Peyer's patch (tissue), 4 donors: ENCODE results near the gene NCLN. TPM values are rescaled to one million over a fixed set of nuclear protein-coding genes. Genes with fewer than 3 reads are reported as not detected.
A peak's percentile ranks its signal among the peaks of the same experiment; 100 is the strongest.
"Not testable (repeated sequence)": the region's sequence is repeated elsewhere in the genome, so short reads cannot be mapped to it uniquely, and the experiment has no call there.

Source experiments
- DNase-seq, 3 donors: peaks; one replicate each; pipeline ENCODE4 v3.0.0-alpha.2; 2017 to 2019
- H3K27ac ChIP-seq, 4 donors: fragments of 200-600 bp; sonication (generic); one replicate each; pipeline ENCODE4 v1.5.1; 2016 to 2019
- H3K27me3 ChIP-seq, 2 donors: fragments of 200-600 bp; sonication (generic); one replicate each; pipeline ENCODE4 v1.5.1; 2019
- H3K36me3 ChIP-seq, 3 donors: fragments of 200-600 bp; sonication (generic); one replicate each; pipeline ENCODE4 v1.5.1; 2016 to 2019
- H3K4me1 ChIP-seq, 4 donors: fragments of 200-600 bp; sonication (generic); one replicate each; pipeline ENCODE4 v1.5.1; 2016 to 2019
- H3K4me3 ChIP-seq, 4 donors: fragments of 200-600 bp; sonication (generic); 1 replicate in 3 of 4; 2 replicates in 1 of 4; pipeline ENCODE4 v1.5.1; 2016 to 2019; ENCODE audit warnings: mild to moderate bottlenecking in 1 of 4
- H3K9me3 ChIP-seq, 4 donors: fragments of 200-600 bp; sonication (generic); one replicate each; pipeline ENCODE4 v1.5.1; 2016 to 2019; ENCODE audit warnings: mild to moderate bottlenecking in 1 of 4
- POLR2A ChIP-seq, 2 donors: fragments of 450-650 bp; IDR thresholded peaks; one replicate each; pipeline ENCODE4 v1.5.1; 2017; ENCODE audit warnings: antibody characterized with exemption in 2 of 2, mild to moderate bottlenecking in 2 of 2, moderate library complexity in 2 of 2
- total RNA-seq, 4 donors: library from RNA; depleted of rRNA; stranded (reverse); fragments of >200 nt; gene quantifications; one replicate each; pipeline ENCODE4 v1.1.0, GENCODE V29; 2016
- TF ChIP-seq, protein P1 (sequence below), 6 experiments: fragments of 450-650 bp in 4 of 6; fragments of 200-600 bp in 2 of 6; sonication (generic) in 1 of 6; IDR thresholded peaks; one replicate each; pipeline ENCODE4 v1.5.1; 2017 to 2019; ENCODE audit warnings: antibody characterized with exemption in 6 of 6, mild to moderate bottlenecking in 3 of 6, moderate library complexity in 1 of 6

NCLN gene
- total RNA-seq, 4 donors from 2014 or later = 84.2 to 126 (median 117) TPM

DNA sequence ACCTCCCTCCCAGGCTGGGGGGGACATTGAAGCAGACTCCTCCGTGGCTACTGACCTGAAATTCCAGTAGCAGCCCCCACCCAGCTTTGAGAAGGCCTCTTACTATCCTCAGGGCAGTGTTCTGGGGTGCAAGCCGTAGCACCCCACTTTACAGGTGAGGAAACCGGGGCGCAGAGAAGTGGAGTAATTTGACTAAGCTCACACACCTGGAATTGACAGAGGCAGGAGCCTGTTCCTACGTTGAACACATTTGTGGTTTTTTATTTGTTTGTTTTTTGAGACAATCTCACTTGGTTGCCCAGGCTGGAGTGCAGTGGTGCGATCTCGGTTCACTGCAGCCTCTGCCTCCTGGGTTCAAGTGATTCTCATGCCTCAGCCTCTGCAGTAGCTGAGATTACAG, 21.8 kb upstream of the NCLN start:
- no peak for TF ChIP-seq POLR2A (IDR thresholded peaks at IDR 0.05)
- TF ChIP-seq, protein P1, sequence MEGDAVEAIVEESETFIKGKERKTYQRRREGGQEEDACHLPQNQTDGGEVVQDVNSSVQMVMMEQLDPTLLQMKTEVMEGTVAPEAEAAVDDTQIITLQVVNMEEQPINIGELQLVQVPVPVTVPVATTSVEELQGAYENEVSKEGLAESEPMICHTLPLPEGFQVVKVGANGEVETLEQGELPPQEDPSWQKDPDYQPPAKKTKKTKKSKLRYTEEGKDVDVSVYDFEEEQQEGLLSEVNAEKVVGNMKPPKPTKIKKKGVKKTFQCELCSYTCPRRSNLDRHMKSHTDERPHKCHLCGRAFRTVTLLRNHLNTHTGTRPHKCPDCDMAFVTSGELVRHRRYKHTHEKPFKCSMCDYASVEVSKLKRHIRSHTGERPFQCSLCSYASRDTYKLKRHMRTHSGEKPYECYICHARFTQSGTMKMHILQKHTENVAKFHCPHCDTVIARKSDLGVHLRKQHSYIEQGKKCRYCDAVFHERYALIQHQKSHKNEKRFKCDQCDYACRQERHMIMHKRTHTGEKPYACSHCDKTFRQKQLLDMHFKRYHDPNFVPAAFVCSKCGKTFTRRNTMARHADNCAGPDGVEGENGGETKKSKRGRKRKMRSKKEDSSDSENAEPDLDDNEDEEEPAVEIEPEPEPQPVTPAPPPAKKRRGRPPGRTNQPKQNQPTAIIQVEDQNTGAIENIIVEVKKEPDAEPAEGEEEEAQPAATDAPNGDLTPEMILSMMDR (IDR thresholded peaks at IDR 0.05) = no peak
- no peak for DNase-seq
- Histone ChIP-seq H3K27ac (no peak overlapping the region), H3K27me3 (no peaks in the 10 kb centered on the region), H3K4me1 (no peaks in the 10 kb centered on the region), H3K36me3 (no peaks in the 10 kb centered on the region), H3K4me3 (no peak overlapping the region), H3K9me3 (no peaks in the 10 kb centered on the region)

DNA sequence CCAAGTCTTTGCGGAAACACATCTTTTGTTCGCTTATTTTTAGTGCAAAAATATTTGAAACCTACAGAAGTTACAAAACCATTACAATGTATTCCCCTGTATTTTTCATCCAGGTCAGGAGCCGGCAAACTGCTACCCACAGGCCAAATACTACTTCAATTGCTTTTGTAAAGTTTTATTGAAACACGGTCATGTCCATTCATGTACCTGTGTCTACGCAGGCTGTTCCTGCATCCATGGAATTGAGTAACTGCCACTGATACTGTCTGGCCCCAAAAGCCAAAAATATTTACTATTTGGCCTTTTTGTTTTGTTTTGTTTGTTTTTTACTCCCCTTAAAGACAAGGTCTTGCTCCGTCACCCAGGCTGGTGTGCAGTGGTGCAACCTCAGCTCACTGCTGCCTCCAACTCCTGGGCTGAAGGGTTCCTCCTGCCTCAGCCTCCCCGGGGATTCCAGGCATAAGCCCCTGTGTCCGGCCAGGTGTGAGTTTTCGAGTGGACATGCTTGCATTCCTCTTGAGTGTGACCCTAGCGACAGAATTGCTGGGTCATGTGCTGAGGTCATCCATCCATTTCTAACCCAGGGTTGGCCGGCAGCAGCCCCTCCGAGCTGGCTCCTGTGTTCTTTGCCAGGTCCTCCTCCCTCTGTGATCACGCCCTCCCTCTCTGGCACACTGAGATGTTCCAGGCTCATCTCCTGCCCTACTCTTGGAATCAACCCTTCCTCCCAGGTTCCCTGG, 18.0 kb upstream of the NCLN start:
- H3K27me3 ChIP-seq = no peaks in the 10 kb centered on the region
- H3K36me3 ChIP-seq = no peaks in the 10 kb centered on the region
- H3K27ac ChIP-seq = no peak overlapping the region
- H3K4me3 ChIP-seq = no peak overlapping the region
- TF ChIP-seq POLR2A (IDR thresholded peaks at IDR 0.05) = no peak
- TF ChIP-seq, protein P1 (IDR thresholded peaks at IDR 0.05) = no peak
- H3K9me3 ChIP-seq = peaks cover 0 to 4% (median 0%) of the 10 kb centered on the region in 4 donors
- H3K4me1 ChIP-seq = no peaks in the 10 kb centered on the region
- no peak for DNase-seq

DNA sequence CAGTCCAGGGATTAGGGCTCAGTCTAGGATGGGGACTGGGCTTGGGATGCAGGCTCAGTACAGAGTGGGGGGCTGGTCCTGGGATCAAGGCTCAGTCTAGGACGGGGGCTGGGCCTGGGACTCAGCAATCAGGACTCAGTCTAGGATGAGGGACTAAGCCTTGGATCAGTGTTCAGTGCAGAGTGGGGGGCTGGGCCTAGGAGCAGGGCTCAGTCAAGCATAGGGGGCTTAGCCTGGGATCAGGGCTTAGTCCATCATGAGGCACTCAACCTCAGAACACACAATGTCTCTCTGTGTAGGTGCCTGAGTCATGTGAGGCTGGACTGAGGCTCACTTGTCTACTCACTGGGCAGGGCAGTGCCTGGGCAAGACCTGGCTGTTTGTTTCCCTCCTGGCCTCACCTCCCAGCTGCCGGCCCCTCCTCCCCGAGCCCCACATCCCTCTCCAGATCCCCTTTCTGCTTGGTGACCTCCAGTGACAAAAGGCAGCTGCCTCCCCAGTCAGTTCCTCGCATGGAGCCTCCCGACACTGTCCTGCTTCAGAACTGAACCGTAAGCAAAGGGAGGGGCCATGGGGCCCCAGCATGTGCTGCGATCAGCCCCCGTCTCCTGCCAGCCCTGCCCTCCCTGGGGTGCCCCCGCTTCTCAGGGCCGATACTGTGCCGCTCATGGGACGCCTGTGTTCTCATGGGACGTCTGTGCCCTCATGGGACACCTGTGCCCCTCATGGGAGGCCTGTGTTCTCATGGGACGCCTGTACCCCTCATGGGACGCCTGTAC, 13.6 kb upstream of the NCLN start:
- no peaks in the 10 kb centered on the region for H3K27me3 ChIP-seq
- H3K27ac ChIP-seq = no peak overlapping the region
- H3K4me3 ChIP-seq = no peak overlapping the region
- no peak for DNase-seq
- no peaks in the 10 kb centered on the region for H3K36me3 ChIP-seq
- peaks cover 0 to 4% (median 0%) of the 10 kb centered on the region in 4 donors for H3K9me3 ChIP-seq
- H3K4me1 ChIP-seq = peaks cover 0 to 1% (median 0%) of the 10 kb centered on the region in 4 donors
- TF ChIP-seq, protein P1 (IDR thresholded peaks at IDR 0.05) = no peak

DNA sequence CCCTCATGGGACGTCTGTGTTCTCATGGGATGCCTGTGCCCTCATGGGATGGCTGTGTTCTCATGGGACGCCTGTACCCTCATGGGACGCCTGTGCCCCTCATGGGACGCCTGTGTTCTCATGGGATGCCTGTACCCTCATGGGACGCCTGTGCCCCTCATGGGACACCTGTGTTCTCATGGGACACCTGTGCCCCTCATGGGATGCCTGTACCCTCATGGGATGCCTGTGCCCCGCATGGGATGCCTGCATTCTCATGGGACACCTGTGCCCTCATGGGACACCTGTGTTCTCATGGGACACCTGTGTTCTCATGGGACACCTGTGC, 13.1 kb upstream of the NCLN start:
- H3K4me1 ChIP-seq, DNase-seq, H3K9me3 ChIP-seq, H3K4me3 ChIP-seq, H3K27ac ChIP-seq, H3K27me3 ChIP-seq, H3K36me3 ChIP-seq: not testable (repeated sequence)

DNA sequence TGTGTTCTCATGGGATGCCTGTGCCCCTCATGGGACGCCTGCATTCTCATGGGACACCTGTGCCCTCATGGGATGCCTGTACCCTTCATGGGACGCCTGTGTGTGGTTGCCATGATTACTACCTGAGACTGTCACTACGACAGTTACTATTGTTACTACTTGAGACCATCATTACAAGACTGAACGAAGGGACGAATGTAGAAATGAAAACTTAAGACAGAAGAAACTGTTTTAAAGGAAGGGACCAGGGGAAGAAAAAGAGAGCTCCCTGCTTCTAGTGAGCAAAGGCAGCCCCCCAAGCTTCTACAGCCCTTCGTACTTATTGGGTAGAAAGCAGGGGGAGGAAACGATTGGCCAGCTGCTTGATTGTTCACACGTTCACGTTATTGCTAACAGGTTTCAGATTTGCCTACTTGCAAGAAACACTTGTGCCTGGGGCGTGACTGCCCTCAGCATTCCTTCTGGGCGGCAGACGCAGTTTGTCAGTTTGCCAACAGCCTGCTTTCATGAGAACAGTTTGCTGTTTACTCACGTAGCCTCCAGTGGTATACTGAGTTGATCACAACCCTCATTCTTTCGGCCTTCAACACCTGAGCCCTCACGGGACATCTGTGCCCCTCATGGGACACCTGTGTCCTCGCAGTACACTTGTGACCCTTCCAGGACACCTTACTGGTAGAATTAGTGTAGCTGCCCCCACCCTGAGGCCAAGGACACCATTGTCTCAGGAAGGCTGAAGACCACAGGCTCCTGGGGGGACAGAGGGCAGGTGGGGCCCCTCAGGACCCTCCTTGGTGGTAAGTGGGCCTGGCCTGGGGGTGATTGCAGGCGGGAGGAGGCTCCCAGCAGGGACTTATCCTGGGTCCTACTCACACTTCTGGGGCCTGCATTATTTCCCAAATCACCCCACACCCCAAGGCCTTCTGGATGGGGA, 9.7 kb upstream of the NCLN start:
- Histone ChIP-seq H3K4me3 (no peak overlapping the region), H3K27me3 (no peaks in the 10 kb centered on the region), H3K4me1 (peaks cover 0 to 4% (median 2%) of the 10 kb centered on the region in 4 donors), H3K9me3 (peaks cover 0 to 4% (median 0%) of the 10 kb centered on the region in 4 donors), H3K36me3 (no peaks in the 10 kb centered on the region), H3K27ac (peak overlapping the region in 3 of 4 donors; percentile 9 to 49 (median 43))
- TF ChIP-seq POLR2A (IDR thresholded peaks at IDR 0.05) = no peak
- TF ChIP-seq, protein P1 (IDR thresholded peaks at IDR 0.05) = no peak
- peak; percentile 25 to 79 (median 61) for DNase-seq
